ENCODE measurements around the gene HSP90AB1. TPM values are rescaled to one million over a fixed set of nuclear protein-coding genes. Genes with fewer than 3 reads are reported as not detected.
A peak's percentile ranks its signal among the peaks of the same experiment; 100 is the strongest.

Gene HSP90AB1
- total and polyA plus RNA-seq, 9 of the 15 experiments (the other 6 are each of a cell fraction or from before 2014, with no cell fraction given), result 1,780 to 3,358 (median 2,262) TPM

- TF ChIP-seq TBP (optimal IDR thresholded peaks at IDR 0.05; ENCODE audit: low read depth, low read length), result peak; percentile 21
- 0 out of 2 replicates have a peak, but pooled peaks have one; percentile 39 for TF ChIP-seq LARP7 (IDR thresholded peaks at IDR 0.05)
- TF ChIP-seq EGR1 (conservative IDR thresholded peaks at IDR 0.05), result 0 out of 2 replicates have a peak, but pooled peaks have one; percentile 16
- TF ChIP-seq HDAC1 (IDR thresholded peaks at IDR 0.05), result peak in 1 of 2 experiments; percentile 38; a peak in 1 of 4 replicates
- TF ChIP-seq DPF2 (IDR thresholded peaks at IDR 0.05), result 0 out of 2 replicates have a peak, but pooled peaks have one; percentile 38
- peak in 1 of 2 experiments; percentile 58; a peak in 2 of 4 replicates for TF ChIP-seq MLLT1 (IDR thresholded peaks at IDR 0.05)
- TF ChIP-seq MTA1 (IDR thresholded peaks at IDR 0.05; ENCODE audit: borderline replicate concordance), result no peak
- 0 out of 2 replicates have a peak, but pooled peaks have one; percentile 11 for TF ChIP-seq E2F4 (CRISPR knock-in tag; IDR thresholded peaks at IDR 0.05; ENCODE audit: low read depth)
- TF ChIP-seq NBN (IDR thresholded peaks at IDR 0.05; ENCODE audit: low read depth), result 0 out of 2 replicates have a peak, but pooled peaks have one; percentile 37
- no peak for TF ChIP-seq ZBED1 (IDR thresholded peaks at IDR 0.05)
- peak; percentile 96 for TF ChIP-seq PRDM10 (IDR thresholded peaks at IDR 0.05; ENCODE audit: partially characterized antibody)
Measured at GRCh38 chr6:44222486-44223318, 24.2 kb upstream of the HSP90AB1 start (continued).

Measured in K562 (cell line).